Measurements from ENCODE around the gene CASQ1. TPM values are rescaled to one million over a fixed set of nuclear protein-coding genes. Genes with fewer than 3 reads are reported as not detected.
A peak's percentile ranks its signal among the peaks of the same experiment; 100 is the strongest.

Gene CASQ1
- total RNA-seq, 1 donor from 2014 or later, result 12.2 TPM

DNA sequence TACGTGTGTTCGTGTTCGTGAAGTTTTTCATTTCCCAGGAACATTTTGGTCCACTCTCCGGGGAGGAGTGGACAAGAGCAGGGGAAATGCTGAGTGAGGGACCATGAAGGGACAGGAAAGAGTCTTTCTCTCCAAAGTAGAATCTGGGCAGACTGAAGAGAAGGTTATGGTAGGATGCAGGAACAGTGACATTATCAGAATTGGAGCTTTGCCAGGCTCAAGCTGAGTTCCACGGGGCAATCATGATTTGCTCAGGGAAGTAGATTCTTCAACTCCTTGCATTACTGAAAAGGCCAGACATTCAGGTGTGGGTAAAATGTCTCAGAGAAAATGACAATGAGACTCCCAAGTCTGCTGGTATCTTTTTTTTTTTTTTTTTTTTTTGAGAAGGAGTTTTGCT, 22.4 kb upstream of the CASQ1 start:
- DNase-seq (ENCODE audit: low read depth), result no peak

DNA sequence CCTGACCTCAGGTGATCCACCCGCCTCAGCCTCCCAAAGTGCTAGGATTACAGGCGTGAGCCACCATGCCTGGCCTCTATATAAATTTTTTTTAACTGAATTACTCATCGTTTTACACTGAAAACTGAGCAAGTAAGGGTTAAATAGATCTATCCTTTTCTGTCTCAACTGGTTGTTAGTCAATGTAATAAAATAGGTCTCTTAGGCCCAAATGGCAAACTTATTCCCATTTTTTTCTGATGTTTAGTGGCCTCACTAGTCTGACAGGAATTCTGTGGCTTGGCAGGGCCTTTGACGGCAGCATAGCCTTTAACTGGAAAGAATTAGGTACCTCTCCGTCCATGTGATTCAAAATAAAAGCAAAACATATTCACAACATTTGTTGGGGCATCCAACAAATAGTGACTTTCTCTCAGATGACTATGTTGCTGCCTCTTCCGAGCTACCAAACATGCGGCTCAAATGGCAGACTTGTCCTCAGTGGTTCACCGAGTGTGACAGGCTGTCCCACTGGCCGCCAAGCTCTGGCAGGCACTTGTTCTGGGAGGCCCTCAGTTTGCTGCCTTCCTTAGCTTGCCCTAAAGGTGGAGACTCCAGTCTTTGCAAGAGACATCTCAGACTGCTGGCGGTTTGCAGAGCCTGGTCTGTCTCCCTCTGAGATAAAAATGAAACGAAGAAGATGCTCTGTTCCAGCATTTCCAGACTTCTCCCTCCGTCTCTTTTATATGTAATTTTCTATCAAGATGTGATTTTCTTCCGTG, 21.6 kb upstream of the CASQ1 start:
- DNase-seq (ENCODE audit: low read depth), result no peak

DNA sequence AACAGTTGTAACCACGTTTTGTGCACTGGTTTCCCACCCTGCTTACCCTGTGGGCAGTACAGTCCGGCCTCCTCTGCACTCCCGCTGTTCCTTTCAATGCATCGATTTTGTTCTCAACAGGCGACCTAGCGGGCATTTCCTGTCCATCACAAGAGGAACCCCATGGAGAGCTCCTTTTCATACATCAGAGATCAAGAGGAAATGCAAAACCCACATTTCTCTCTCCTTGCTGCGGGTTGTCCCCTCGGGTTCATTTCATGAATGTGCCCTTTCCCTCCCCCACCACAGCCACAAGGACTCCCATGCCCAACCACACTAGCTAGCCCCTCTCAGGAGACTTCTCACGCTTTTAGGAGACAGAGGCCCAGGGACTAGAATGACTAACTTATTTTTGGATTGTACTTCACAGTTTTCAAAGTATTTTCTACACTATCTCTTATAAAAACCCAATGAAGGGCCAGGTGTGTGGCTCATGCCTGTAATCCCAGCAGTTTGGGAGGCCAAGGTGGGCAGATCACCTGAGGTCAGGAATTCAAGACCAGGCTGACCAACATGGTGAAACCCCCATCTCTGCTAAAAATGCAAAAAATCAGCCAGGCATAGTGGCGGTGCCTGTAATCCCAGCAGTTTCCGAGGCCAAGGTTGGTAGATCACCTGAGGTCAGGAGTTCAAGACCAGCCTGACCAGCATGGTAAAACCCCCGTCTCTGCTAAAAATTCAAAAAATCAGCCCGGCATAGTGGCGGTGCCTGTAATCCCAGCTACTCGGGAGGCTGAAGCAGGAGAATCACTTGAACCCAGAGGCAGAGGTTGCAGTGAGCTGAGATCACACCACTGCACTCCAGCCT, 20.6 kb upstream of the CASQ1 start:
- no peak for DNase-seq (ENCODE audit: low read depth)

DNA sequence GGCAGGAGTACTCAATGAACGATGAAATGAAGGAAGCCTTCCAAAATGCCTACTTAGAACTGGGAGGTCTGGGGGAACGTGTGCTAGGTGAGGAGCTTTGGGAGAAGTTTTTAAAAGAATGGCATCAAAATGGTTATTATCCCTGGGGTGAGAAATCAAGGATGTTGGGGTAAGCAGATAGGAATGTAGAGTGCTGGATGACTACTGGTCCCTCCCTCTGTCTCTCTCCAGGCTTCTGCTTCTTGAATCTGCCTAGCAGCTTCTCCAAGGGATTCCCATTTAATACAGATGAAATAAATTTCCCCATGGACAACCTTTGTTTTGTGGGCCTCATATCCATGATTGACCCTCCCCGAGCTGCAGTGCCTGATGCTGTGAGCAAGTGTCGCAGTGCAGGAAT, 19.0 kb upstream of the CASQ1 start:
- no peak for DNase-seq (ENCODE audit: low read depth)

DNA sequence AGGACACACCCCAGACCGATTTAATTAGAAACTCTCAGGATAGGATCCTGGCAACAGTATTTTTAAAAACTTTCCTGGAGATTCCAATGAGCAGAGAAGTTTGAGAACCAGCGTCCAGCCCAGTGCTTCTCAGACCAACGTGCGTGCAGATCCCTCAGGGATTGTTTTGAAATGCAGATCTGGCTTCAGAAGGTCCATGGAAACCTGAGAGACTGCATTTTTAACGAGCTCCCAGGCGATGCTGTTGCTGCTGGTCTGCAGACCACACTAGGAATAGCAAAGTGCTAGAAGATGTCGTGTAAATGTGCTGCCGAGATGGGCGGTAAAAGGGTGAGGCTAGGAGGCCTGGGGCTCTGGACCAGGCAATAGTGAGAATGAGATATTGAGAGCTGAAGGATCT, 18.4 kb upstream of the CASQ1 start:
- no peak for DNase-seq (ENCODE audit: low read depth)

DNA sequence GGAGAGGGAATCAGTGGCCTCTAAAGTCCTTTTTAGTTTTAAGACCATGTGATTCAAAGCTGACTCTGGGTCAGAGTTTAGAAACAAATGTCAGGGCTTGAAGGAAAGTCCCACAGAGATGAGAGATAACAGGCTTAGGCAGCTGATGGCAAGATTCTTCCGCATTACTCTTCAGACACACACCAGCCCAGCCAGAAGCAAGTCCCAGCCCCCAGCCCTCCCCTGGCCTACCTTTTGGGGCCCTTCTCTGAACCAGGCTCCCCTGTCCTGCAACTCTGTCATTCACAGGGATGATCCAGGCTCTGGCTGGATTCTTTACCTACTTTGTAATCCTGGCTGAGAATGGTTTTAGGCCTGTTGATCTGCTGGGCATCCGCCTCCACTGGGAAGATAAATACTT, 13.1 kb upstream of the CASQ1 start:
- DNase-seq (ENCODE audit: low read depth), result no peak

DNA sequence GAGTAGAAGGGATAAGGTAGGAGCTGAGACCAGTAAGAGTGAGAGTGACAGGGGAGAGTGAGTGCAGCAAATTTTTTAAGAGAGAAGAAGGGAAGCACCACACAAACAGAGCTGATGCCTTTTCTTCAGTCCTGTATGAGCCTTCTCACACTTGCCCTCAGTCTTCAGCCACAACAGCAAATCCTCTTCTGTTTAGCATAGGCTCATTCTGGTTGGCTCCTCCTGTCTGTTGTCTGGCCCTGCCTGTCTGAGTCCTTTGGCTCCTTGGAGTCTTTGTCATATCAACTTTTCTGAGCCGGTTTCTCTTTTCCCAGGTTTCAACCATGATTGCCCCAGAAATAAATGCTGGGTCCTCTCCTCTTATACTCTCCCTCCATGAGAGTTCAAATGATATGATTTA, 12.7 kb upstream of the CASQ1 start:
- DNase-seq (ENCODE audit: low read depth), result no peak

DNA sequence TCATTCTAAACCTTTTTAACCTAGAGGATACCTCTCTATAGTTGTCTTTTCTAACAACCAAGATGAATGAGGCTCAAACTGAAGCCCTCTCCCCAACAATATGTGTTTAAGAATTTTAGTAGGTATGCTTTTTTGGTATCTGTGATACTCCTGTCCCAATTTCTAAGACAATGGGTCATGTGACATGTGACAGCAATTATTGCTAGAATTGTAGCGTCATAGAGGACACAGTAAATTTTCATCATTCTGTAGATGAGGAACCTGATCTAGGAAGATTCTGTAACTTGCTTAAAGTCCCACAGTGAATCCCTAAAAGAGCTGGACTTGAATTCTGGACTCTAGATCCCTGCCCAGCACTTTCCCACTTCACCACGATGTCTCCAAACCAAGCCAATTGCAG, 11.6 kb upstream of the CASQ1 start:
- DNase-seq (ENCODE audit: low read depth), result no peak

DNA sequence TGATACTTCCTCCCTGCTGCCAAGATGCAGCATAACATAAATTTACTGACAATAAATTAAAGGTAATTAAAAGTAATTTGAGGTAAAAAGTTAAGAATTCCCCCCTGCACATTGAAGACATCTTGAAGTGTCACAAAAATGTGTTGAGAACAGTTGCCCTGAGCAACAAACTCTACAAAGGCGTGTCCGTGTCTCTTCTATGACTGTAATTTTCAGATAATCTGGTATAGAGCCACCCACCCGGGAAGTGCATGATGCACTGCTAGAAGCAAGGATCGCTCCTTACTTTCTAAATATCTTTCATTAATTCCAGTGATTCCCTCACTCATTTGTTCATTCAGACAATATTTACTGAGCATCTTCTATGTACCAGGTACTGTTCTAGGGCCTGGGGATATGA, 11.0 kb upstream of the CASQ1 start:
- DNase-seq (ENCODE audit: low read depth), result no peak

DNA sequence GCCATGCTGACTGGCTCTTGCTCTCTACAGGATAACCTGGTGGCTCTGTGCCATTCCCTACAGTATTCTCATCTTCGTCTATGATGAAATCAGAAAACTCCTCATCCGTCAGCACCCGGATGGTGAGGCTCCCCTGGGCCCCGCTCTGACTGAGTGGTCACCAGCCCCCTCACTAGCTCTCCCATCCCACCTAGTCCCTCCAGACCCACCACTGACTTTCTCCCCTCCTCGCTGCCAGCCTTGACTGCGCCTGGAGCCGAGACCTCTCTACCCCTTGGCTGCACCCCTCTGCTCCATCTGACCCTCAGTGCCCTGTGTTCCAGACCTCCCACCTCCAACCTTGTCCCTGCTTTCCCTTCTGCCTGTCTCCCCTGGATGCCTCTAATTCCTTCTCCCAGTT, 4.1 kb upstream of the CASQ1 start:
- DNase-seq (ENCODE audit: low read depth), result no peak

DNA sequence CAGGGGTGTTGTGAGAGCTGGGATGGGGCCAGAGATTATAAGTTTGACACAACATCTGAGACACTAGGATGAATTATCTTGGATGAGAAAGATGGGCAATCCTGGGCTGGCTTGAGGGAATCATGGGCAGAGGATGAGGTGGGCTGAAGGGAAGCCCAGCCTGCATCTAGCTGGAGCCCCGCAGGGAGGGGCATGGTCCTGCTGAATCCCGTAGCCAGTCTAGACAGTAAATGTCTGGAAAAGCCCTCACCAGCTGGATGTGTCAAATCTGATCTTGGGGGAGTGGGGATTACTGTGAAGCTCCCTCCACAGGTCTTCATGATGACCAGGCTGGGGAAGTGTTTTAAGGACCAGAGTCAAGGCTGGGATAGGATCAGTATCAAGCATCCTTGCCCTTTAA, 3.6 kb upstream of the CASQ1 start:
- no peak for DNase-seq (ENCODE audit: low read depth)

DNA sequence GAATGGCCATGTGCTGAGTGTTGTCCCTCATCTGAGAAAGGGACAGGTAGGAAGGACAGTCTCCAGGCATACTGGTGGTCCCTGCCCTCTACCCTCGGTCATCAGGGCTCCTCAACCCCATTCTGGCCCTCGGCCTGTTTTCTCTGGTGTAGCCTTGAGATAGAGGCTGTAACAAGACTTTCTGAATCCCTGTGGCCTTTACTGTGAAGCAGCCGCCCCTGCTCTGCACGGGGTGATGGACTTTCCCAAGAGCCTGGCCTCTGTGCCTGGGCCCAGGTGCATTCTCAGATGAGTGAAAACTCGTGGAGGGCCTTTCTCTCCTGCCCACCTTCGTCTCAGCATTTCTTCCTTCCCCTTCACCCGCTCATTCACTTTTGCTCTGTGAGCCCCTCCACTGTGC, 3.0 kb upstream of the CASQ1 start:
- DNase-seq (ENCODE audit: low read depth), result no peak

DNA sequence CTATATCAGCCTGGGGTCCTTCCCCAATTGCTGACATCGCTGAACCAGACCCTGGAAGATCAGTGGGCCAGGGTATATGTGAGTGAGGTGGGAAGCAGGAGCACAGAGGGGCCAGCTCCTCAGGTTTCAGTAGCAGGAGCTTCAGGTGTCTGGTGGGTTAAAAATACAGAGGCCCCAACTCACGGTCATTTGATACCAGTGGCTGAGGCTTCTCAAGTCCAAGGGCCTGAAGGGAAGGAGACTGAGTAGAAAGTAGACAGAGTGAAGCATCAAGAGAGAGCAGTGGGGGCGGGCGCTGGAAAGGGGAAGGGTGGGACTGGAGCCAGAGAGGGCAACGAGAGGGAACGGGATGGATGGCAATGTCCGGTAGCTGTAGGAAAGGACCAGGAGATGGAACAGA, 2.0 kb upstream of the CASQ1 start:
- no peak for DNase-seq (ENCODE audit: low read depth)

DNA sequence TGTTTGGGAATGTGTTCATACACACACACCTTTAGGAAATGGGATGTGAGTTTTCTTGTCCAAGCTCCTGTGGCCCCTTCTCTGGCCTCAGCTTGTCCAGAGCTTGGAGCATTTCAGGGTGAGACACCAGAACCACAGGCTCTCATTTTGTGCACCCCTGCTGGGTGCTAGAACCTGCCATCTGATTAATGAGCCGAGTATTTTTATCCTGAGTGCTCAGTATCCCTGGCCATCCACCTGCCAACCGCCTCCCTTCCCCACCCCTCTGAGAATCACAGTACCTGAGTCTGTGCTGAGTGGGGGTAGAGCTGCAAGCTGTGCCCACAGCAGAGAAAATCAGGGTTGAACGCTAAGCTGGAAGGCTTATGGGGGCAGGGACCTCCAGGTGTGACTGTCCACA, 1.4 kb downstream of the CASQ1 start:
- no peak for DNase-seq (ENCODE audit: low read depth)

DNA sequence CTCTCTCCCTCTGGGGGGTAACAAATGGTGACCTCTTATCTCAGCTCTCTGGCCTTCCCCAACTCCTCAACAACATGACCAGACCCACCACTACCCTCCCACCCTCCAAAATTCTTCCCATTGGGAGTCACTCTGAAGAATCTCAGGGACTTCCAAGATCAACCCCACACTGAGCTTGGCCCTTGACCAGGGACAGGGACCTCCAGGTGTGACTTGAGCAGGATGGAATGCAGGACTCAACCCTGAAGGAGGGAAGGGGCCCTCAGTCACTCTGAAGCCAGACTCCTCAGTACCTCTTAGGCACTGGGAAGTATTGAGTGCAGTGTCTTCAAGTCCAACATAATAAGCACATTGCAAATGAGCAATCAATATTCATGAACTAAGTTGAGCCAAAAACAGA, 1.9 kb downstream of the CASQ1 start:
- no peak for DNase-seq (ENCODE audit: low read depth)

DNA sequence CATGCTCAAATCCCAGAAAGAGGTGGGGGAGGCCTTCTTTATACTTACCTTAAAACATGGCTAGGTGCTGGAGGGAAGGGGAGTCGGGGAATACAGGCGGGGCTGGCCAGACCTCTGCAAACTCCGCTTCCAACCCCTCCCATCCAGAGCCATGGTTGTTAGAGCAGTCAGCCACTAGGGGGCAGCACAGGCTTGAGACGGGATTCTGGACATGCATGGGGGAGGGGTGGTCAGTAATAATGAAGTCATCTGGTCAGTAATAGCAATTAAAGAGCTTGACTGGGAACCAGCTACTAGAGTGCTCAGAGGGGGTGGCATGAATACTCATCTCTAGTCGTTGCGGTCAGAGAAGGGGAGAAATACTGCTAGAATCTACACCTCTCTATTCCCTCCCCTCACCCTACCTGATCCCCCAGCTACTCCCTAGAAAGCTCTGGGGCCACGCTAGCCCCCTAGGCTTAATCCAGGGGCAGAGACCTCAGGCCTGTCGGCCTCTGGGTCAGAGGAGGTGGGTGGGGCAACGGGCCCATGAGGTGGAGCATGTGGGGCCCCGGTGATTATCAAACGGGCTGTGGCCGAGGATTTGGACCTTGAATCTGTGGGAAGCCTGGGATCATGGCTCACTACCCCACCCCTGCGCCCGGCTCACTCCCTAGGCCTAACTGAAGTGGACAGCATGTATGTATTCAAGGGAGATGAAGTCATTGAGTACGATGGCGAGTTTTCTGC, 2.9 kb downstream of the CASQ1 start:
- DNase-seq (ENCODE audit: low read depth), result peak; percentile 94

DNA sequence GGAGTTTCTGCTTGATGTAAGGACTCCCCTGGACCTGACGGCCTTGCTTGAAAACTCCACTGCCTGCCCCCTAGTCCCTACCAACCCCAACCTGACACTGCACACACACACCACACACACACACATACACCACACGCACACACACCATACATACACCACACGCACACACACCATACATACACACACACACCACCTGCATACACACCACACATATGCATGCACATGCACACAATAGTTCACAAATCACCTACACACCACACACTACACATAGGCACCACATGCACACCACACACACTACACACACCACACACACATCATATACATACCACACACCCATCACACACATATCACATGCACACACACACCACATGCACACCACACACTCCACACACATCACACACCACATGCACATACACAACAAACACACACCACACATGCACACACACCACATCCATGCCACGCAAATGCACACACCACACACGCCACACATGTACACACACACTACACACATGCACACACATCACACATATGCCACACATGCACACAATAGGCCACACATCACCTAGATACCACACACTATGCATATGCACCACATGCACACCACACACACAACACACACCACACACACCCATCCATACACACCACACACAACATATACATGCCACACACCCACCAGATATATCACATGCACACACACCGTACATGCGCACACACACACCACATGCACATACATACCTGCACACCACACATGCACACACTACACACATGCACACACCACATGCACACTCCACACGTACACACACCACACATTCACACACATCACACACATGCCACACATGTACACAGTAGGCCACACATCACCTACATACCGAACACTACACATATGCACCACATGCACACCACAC, 3.7 kb downstream of the CASQ1 start:
- DNase-seq (ENCODE audit: low read depth), result no peak

DNA sequence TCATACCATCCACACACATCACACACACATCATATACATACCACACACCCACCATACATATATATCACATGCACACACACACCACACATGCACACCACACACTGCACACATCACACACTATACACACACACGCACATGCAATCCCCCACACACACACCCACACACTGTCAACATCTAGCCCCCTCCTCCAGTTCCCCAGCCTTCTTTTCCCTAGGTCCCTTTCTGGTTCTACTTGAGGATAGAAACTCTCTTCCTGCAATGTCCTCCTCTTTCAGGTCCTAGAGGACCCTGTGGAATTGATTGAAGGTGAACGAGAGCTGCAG, 4.3 kb downstream of the CASQ1 start:
- no peak for DNase-seq (ENCODE audit: low read depth)

DNA sequence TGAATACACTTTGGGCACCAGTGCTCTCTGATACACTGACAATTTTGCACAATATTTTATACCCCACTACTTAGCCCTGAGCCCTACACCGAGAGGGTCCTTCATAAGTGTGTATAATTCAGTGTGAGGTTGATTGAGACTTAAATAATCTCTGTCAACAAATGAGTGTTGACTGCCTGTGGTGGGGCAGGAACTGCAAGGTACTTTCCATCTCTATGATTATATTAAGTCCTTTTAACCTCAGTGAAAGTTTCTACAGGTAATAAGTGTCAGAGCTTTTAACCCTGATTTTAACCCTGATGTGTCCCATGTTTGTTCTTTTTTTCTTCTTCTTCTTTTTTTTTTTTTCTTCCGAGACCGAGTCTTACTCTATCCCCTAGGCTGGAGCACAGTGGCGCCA, 5.8 kb downstream of the CASQ1 start:
- DNase-seq (ENCODE audit: low read depth), result no peak

DNA sequence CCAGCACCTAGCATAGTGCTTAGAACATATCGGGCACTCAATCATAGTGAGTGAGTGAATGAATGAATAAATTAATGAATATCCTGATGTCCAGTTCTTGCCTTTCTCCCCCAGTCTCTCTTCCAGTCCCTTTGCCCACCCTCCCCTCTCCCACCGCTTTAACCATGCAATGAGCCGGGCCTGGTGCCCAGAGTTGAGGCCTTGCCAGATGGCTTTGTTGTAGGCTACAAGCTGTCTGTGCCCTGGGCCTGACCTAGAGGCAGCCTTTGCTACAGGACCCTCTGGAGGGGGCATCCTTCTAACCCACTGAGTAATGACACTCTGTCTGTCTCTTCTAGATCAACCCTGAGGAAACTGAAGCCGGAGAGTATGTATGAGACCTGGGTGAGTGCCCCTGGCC, 6.9 kb downstream of the CASQ1 start:
- DNase-seq (ENCODE audit: low read depth), result no peak

DNA sequence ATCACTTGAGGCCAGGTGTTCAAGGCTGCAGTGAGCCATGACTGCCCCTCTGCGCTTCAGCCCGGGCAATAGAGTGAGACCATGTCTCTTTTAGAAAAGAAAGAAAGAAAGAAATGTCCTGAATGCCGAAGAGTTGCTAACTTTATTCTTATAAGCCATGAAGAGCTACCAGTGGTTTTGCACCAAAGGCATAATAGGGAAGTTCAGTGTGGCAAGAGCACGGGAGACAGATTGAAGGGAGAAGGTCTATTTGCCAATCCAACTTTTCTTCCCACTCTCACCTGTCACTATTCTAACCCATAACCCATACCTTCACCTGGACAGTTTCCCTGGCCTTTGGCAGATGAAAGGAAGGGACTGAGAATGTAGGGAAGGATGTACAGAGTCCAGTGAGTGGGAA, 10.4 kb downstream of the CASQ1 start:
- DNase-seq (ENCODE audit: low read depth), result no peak
